ENCODE measurements around the gene ZNF3.

The ZNF3 gene

GRCh38 chr7:100088621-100089457 is 7.3 kb upstream of the ZNF3 start, which contains the start of gene COPS6:
TSS of gene COPS6 (plus strand) at chr7:100088969. CDS start at chr7:100088991, 22 bp downstream.
- no peaks in the 10 kb centered on the region for H3K9me3 ChIP-seq (ENCODE audit: control extremely low read depth in 1 of 5, control insufficient read depth in 4 of 5, insufficient read depth in 2 of 5, low read depth in 1 of 5, low read length in 4 of 5)
- peak; percentile 72 to 80 (median 77) for DNase-seq
- H3K27me3 ChIP-seq (replicated peaks in 2 of 5; ENCODE audit: control insufficient read depth in 4 of 5, insufficient read depth in 5 of 5, low read length in 4 of 5) = no peaks in the 10 kb centered on the region
- peak within 1 kb of the TSS; percentile 77 to 89 for H3K27ac ChIP-seq (ENCODE audit: insufficient read depth in 1 of 2, low read depth in 1 of 2, low read length in 2 of 2, poor library complexity in 1 of 2, severe bottlenecking in 2 of 2)
- POLR2A ChIA-PET = interaction anchor here (0.9 to 1.6 kb wide), 2 partner anchors 12 to 13 kb away, joined by 5 read pairs; partner anchors contain the start of gene AP4M1
- peaks cover 0 to 20% (median 13%) of the 10 kb centered on the region in 4 experiments for H3K4me1 ChIP-seq (ENCODE audit: control extremely low read depth in 1 of 4, control insufficient read depth in 4 of 4, insufficient read depth in 4 of 4, low read length in 3 of 4)
- WGBS (ENCODE audit: insufficient coverage) = 0% methylated on average over 61 of the region's 68 CpGs
- H3K4me3 ChIP-seq (ENCODE audit: control insufficient read depth in 1 of 7, extremely low read depth in 1 of 7, insufficient read depth in 4 of 7, low read depth in 2 of 7, low read length in 6 of 7) = peak within 1 kb of the TSS; percentile 83 to 90 (median 85)
- CTCF ChIA-PET = interaction anchor here (1.0 to 2.1 kb wide), 3 partner anchors 12 to 42 kb away, joined by 3 to 6 read pairs (median 6); partner anchors contain the start of genes AP4M1 and MCM7
- H3K36me3 ChIP-seq (ENCODE audit: control insufficient read depth in 4 of 4, insufficient read depth in 4 of 4, low read length in 3 of 4) = peaks cover 3 to 37% (median 31%) of the 10 kb centered on the region in 4 experiments

GRCh38 chr7:100088095-100088620 is 6.6 kb upstream of the ZNF3 start:
- CTCF ChIA-PET = interaction anchor here (1.0 to 2.1 kb wide), 3 partner anchors 13 to 43 kb away, joined by 3 to 6 read pairs (median 6); partner anchors contain the start of genes AP4M1 and MCM7
- no peak for DNase-seq
- 90% methylated on average over 3 of the region's 11 CpGs for WGBS (ENCODE audit: insufficient coverage)
- H3K4me3 ChIP-seq (ENCODE audit: control insufficient read depth in 1 of 7, extremely low read depth in 1 of 7, insufficient read depth in 4 of 7, low read depth in 2 of 7, low read length in 6 of 7) = peak overlapping the region in 6 of 7 experiments; percentile 84 to 90 (median 86)
- peak overlapping the region; percentile 77 to 89 for H3K27ac ChIP-seq (ENCODE audit: insufficient read depth in 1 of 2, low read depth in 1 of 2, low read length in 2 of 2, poor library complexity in 1 of 2, severe bottlenecking in 2 of 2)
- peaks cover 0 to 20% (median 15%) of the 10 kb centered on the region in 4 experiments for H3K4me1 ChIP-seq (ENCODE audit: control extremely low read depth in 1 of 4, control insufficient read depth in 4 of 4, insufficient read depth in 4 of 4, low read length in 3 of 4)
- no peaks in the 10 kb centered on the region for H3K9me3 ChIP-seq (ENCODE audit: control extremely low read depth in 1 of 5, control insufficient read depth in 4 of 5, insufficient read depth in 2 of 5, low read depth in 1 of 5, low read length in 4 of 5)
- POLR2A ChIA-PET = interaction anchor here (0.9 to 1.6 kb wide), 2 partner anchors 12 to 13 kb away, joined by 5 read pairs; partner anchors contain the start of gene AP4M1
- peaks cover 3 to 30% (median 24%) of the 10 kb centered on the region in 4 experiments for H3K36me3 ChIP-seq (ENCODE audit: control insufficient read depth in 4 of 4, insufficient read depth in 4 of 4, low read length in 3 of 4)
- H3K27me3 ChIP-seq (replicated peaks in 2 of 5; ENCODE audit: control insufficient read depth in 4 of 5, insufficient read depth in 5 of 5, low read length in 4 of 5) = no peaks in the 10 kb centered on the region

- Histone ChIP-seq H3K27ac (ENCODE audit: insufficient read depth in 1 of 2, low read depth in 1 of 2, low read length in 2 of 2, poor library complexity in 1 of 2, severe bottlenecking in 2 of 2) (no peak overlapping the region), H3K9me3 (ENCODE audit: control extremely low read depth in 1 of 5, control insufficient read depth in 4 of 5, insufficient read depth in 2 of 5, low read depth in 1 of 5, low read length in 4 of 5) (no peaks in the 10 kb centered on the region), H3K4me3 (ENCODE audit: control insufficient read depth in 1 of 7, extremely low read depth in 1 of 7, insufficient read depth in 4 of 7, low read depth in 2 of 7, low read length in 6 of 7) (no peak overlapping the region), H3K36me3 (ENCODE audit: control insufficient read depth in 4 of 4, insufficient read depth in 4 of 4, low read length in 3 of 4) (peaks cover 3 to 20% (median 15%) of the 10 kb centered on the region in 4 experiments), H3K4me1 (ENCODE audit: control extremely low read depth in 1 of 4, control insufficient read depth in 4 of 4, insufficient read depth in 4 of 4, low read length in 3 of 4) (peaks cover 3 to 29% (median 22%) of the 10 kb centered on the region in 4 experiments), H3K27me3 (replicated peaks in 2 of 5; ENCODE audit: control insufficient read depth in 4 of 5, insufficient read depth in 5 of 5, low read length in 4 of 5) (no peaks in the 10 kb centered on the region)
- 98% methylated on average over 8 of the region's 10 CpGs for WGBS (ENCODE audit: insufficient coverage)
- CTCF ChIA-PET = interaction anchor here (0.8 to 2.1 kb wide), 2 partner anchors 13 to 44 kb away, joined by 5 to 6 read pairs; no protein-coding TSS in a partner anchor
- POLR2A ChIA-PET = no interaction called here
- no peak for DNase-seq
These were observed 5.7 kb upstream of the ZNF3 start for GRCh38 chr7:100087055-100087750.

- H3K36me3 ChIP-seq (ENCODE audit: control insufficient read depth in 4 of 4, insufficient read depth in 4 of 4, low read length in 3 of 4) = peaks cover 0 to 4% (median 2%) of the 10 kb centered on the region in 4 experiments
- CTCF ChIA-PET = interaction anchor here (1.2 to 2.2 kb wide), 3 partner anchors 8 to 46 kb away, joined by 4 to 9 read pairs (median 7); partner anchors contain the start of genes AP4M1 and MCM7
- no peak overlapping the region for H3K4me3 ChIP-seq (ENCODE audit: control insufficient read depth in 1 of 7, extremely low read depth in 1 of 7, insufficient read depth in 4 of 7, low read depth in 2 of 7, low read length in 6 of 7)
- H3K9me3 ChIP-seq (ENCODE audit: control extremely low read depth in 1 of 5, control insufficient read depth in 4 of 5, insufficient read depth in 2 of 5, low read depth in 1 of 5, low read length in 4 of 5) = no peaks in the 10 kb centered on the region
- POLR2A ChIA-PET = no interaction called here
- peaks cover 3 to 36% (median 29%) of the 10 kb centered on the region in 4 experiments for H3K4me1 ChIP-seq (ENCODE audit: control extremely low read depth in 1 of 4, control insufficient read depth in 4 of 4, insufficient read depth in 4 of 4, low read length in 3 of 4)
- WGBS (ENCODE audit: insufficient coverage) = 100% methylated on average over 1 of the region's 3 CpGs
- DNase-seq = no peak
- no peaks in the 10 kb centered on the region for H3K27me3 ChIP-seq (replicated peaks in 2 of 5; ENCODE audit: control insufficient read depth in 4 of 5, insufficient read depth in 5 of 5, low read length in 4 of 5)
- H3K27ac ChIP-seq (ENCODE audit: insufficient read depth in 1 of 2, low read depth in 1 of 2, low read length in 2 of 2, poor library complexity in 1 of 2, severe bottlenecking in 2 of 2) = no peak overlapping the region
These were observed 4.0 kb upstream of the ZNF3 start for GRCh38 chr7:100085515-100085914.

- no peaks in the 10 kb centered on the region for H3K27me3 ChIP-seq (replicated peaks in 2 of 5; ENCODE audit: control insufficient read depth in 4 of 5, insufficient read depth in 5 of 5, low read length in 4 of 5)
- CTCF ChIA-PET = interaction anchor here (0.9 to 1.3 kb wide), 5 partner anchors 8 to 676 kb away, joined by 3 to 5 read pairs (median 4); no protein-coding TSS in a partner anchor
- DNase-seq = no peak
- WGBS (ENCODE audit: insufficient coverage) = 83% methylated on average over 1 of the region's 4 CpGs
- POLR2A ChIA-PET = interaction anchor here (0.6 to 1.4 kb wide), 6 partner anchors 9 to 48 kb away, joined by 4 to 13 read pairs (median 6); partner anchors contain the start of genes AP4M1 and MCM7
- H3K27ac ChIP-seq (ENCODE audit: insufficient read depth in 1 of 2, low read depth in 1 of 2, low read length in 2 of 2, poor library complexity in 1 of 2, severe bottlenecking in 2 of 2) = peak overlapping the region in 1 of 2 experiments; percentile 76
- H3K36me3 ChIP-seq (ENCODE audit: control insufficient read depth in 4 of 4, insufficient read depth in 4 of 4, low read length in 3 of 4) = peaks cover 10 to 16% (median 13%) of the 10 kb centered on the region in 4 experiments
- H3K4me3 ChIP-seq (ENCODE audit: control insufficient read depth in 1 of 7, extremely low read depth in 1 of 7, insufficient read depth in 4 of 7, low read depth in 2 of 7, low read length in 6 of 7) = peak overlapping the region in 5 of 7 experiments; percentile 44 to 99 (median 98)
- no peaks in the 10 kb centered on the region for H3K9me3 ChIP-seq (ENCODE audit: control extremely low read depth in 1 of 5, control insufficient read depth in 4 of 5, insufficient read depth in 2 of 5, low read depth in 1 of 5, low read length in 4 of 5)
- peaks cover 11 to 31% (median 27%) of the 10 kb centered on the region in 4 experiments for H3K4me1 ChIP-seq (ENCODE audit: control extremely low read depth in 1 of 4, control insufficient read depth in 4 of 4, insufficient read depth in 4 of 4, low read length in 3 of 4)
These were observed 1.5 kb upstream of the ZNF3 start for GRCh38 chr7:100082978-100083377.

GRCh38 chr7:100080907-100081534 is 502 bp downstream of the ZNF3 start:
- Histone ChIP-seq H3K36me3 (ENCODE audit: control insufficient read depth in 4 of 4, insufficient read depth in 4 of 4, low read length in 3 of 4) (peaks cover 20 to 30% (median 24%) of the 10 kb centered on the region in 4 experiments), H3K4me3 (ENCODE audit: control insufficient read depth in 1 of 7, extremely low read depth in 1 of 7, insufficient read depth in 4 of 7, low read depth in 2 of 7, low read length in 6 of 7) (peak overlapping the region; percentile 86 to 99 (median 94)), H3K27me3 (replicated peaks in 2 of 5; ENCODE audit: control insufficient read depth in 4 of 5, insufficient read depth in 5 of 5, low read length in 4 of 5) (no peaks in the 10 kb centered on the region), H3K4me1 (ENCODE audit: control extremely low read depth in 1 of 4, control insufficient read depth in 4 of 4, insufficient read depth in 4 of 4, low read length in 3 of 4) (peaks cover 11 to 30% (median 26%) of the 10 kb centered on the region in 4 experiments), H3K9me3 (ENCODE audit: control extremely low read depth in 1 of 5, control insufficient read depth in 4 of 5, insufficient read depth in 2 of 5, low read depth in 1 of 5, low read length in 4 of 5) (no peaks in the 10 kb centered on the region), H3K27ac (ENCODE audit: insufficient read depth in 1 of 2, low read depth in 1 of 2, low read length in 2 of 2, poor library complexity in 1 of 2, severe bottlenecking in 2 of 2) (peak overlapping the region; percentile 87 to 90)
- under 1% methylated on average over 32 of the region's 34 CpGs for WGBS (ENCODE audit: insufficient coverage)
- DNase-seq = peak in 1 of 3 donors; percentile 39
- ChIA-PET CTCF (interaction anchor here (0.6 to 1.4 kb wide), 5 partner anchors 10 to 32 kb away, joined by 3 to 15 read pairs (median 3); partner anchors contain the start of gene ZSCAN21), POLR2A (interaction anchor here (0.6 to 1.0 kb wide), 4 partner anchors 8 to 51 kb away, joined by 3 to 6 read pairs (median 4); partner anchors contain the start of gene ZSCAN21)
